NB4 (cell line): Measurements from ENCODE around the gene SETD3.
A peak's percentile ranks its signal among the peaks of the same experiment; 100 is the strongest.

ENCODE experiments used
- DNase-seq: peaks from one replicate; pipeline ENCODE4 v3.0.0; 2010; ENCODE audit warnings: low read depth
- H3K4me3 ChIP-seq: one replicate; pipeline ENCODE4 v1.5.1; 2011; ENCODE audit warnings: mild to moderate bottlenecking, low read depth, low read length, moderate library complexity
- MYC ChIP-seq: IDR thresholded peaks from 2 replicates; pipeline ENCODE4 v1.6.1; 2011; ENCODE audit warnings: low read depth, low read length
- POLR2A ChIP-seq: IDR thresholded peaks from 2 replicates; pipeline ENCODE4 v1.6.1; 2011; ENCODE audit warnings: mild to moderate bottlenecking; ENCODE audit not compliant: insufficient read length; ENCODE audit errors: extremely low read depth
- TF ChIP-seq, protein P1 (sequence below): IDR thresholded peaks from one replicate; pipeline ENCODE4 v1.5.1; 2012; ENCODE audit warnings: low read depth, low read length
- TF ChIP-seq, protein P2 (sequence below): IDR thresholded peaks from 2 replicates; pipeline ENCODE4 v1.6.1; 2011; ENCODE audit warnings: low read depth, low read length

The SETD3 gene

DNA sequence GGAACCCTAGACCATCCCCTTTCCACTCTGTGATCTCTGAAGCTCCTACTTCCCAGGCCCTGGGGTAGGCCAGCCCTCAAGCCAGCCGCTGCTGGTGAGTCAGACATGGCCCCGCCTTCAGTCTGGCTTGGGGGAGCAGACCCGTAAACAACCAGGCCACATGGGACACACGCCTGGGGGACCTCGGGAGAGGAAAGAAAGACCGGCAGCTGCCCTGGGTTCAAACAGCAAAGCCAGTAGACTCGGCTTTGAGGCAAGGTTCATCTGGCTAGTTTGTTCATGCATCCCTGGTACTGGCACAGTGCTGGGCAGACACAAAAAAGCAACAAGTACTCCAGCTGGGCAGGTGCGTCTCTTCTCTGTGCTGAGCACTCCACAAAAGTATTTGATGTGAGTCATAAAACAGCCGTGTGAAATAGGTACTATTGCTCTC lies 101.9 kb downstream of the SETD3 start:
- peak; percentile 83 for DNase-seq
- no peak for TF ChIP-seq MYC
- TF ChIP-seq POLR2A: no peak
- TF ChIP-seq, protein P1, sequence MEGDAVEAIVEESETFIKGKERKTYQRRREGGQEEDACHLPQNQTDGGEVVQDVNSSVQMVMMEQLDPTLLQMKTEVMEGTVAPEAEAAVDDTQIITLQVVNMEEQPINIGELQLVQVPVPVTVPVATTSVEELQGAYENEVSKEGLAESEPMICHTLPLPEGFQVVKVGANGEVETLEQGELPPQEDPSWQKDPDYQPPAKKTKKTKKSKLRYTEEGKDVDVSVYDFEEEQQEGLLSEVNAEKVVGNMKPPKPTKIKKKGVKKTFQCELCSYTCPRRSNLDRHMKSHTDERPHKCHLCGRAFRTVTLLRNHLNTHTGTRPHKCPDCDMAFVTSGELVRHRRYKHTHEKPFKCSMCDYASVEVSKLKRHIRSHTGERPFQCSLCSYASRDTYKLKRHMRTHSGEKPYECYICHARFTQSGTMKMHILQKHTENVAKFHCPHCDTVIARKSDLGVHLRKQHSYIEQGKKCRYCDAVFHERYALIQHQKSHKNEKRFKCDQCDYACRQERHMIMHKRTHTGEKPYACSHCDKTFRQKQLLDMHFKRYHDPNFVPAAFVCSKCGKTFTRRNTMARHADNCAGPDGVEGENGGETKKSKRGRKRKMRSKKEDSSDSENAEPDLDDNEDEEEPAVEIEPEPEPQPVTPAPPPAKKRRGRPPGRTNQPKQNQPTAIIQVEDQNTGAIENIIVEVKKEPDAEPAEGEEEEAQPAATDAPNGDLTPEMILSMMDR: no peak
- TF ChIP-seq, protein P2, sequence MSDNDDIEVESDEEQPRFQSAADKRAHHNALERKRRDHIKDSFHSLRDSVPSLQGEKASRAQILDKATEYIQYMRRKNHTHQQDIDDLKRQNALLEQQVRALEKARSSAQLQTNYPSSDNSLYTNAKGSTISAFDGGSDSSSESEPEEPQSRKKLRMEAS: no peak
- H3K4me3 ChIP-seq: no peak overlapping the region

DNA sequence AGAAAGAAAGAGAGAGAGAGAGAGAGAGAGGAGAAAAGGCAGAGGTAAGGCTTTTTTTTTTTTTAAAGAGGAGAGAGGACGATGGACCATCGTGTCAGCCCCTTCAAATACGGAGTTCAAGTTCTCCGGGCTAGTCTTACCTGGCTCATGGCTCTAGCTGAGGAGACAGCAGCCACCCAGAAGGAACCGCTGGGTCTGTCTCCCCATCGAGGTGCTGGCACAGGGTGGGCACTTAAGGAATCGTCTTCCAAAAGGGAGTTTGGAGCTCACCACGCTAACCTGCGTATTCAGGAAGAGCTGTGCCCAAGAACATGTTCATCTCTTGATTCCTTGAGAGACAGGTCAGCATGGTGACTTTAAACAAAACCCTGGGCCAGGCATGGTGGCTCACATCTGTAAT lies 102.7 kb downstream of the SETD3 start:
- no peak for DNase-seq
- H3K4me3 ChIP-seq: no peak overlapping the region
- TF ChIP-seq, protein P2: no peak
- no peak for TF ChIP-seq POLR2A

DNA sequence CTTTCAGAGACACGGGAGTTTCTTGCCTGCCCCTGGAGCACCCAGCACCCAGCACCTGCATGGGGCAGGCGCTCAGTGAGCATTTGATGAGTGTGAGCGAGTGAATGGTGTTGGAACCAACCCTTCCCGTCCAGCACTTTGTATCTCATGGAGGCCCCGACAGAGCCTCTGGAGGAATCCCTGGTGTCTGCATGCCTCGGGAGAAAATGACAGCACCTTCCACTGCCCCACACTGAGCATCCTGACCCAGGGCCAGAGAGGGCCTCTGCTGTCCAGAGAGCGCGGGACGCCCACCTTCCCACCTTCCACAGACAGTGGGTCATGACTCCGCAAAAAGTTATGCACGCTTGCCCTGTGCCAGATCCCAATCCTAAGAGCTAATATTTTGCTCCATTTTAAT lies 105.7 kb downstream of the SETD3 start:
- TF ChIP-seq, protein P1: no peak
- no peak for TF ChIP-seq POLR2A
- TF ChIP-seq, protein P2: no peak
- TF ChIP-seq MYC: no peak
- no peak for DNase-seq
- H3K4me3 ChIP-seq: no peak overlapping the region

DNA sequence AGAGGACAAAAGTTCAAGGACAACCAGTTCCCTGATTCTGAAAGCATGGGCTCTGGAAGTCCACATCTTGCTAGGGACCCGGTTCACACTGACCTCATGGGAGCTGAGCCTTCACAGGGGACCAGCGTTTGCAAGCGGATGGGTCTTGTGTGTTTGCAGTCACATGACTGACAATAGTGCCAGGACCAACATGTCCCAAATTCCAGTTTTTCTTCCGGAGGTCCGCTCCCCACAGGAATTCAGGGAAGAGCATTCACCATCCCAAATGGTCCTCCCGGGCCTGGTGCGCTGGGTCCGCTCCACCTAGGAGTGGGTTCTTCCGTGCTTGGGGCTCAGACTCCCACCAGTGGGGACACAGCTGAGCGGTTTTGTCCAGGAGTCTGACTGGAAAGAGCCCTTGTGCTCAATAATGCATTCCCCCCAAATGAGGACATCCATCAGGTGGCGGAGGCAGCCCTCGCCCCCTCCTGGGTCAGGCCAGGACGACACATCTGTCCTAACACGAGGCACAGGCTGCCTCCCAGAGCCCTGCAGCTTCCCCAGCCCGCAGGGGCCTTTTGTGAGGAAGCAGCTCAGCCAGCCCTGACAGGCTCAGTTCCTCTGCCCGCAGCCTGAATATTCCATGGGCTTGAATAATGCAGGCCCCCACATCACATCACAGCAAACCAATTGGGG lies 116.9 kb downstream of the SETD3 start:
- no peak for DNase-seq
- TF ChIP-seq, protein P2: no peak
- TF ChIP-seq, protein P1: no peak
- TF ChIP-seq POLR2A: no peak
- TF ChIP-seq MYC: no peak
- H3K4me3 ChIP-seq: no peak overlapping the region

DNA sequence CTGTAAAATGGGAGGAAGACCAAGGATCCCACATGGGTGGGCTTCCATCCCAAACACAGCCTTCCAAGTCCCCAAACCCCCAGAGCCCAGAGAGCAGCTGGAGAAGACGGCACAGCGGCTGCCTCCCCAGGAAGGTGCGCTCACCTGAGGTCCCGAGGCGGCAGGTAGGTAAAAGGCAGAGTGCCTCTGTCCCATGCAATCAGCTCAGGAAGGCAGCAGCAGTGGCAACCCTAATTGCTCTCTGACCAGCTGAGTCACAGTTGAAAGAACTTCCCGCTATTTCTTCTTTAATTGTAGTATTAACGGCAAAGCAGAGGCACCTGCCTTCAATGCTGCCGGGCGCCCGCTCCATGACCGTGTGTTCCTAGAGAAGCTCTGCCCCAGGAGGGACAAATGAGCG lies 117.6 kb downstream of the SETD3 start:
- DNase-seq: no peak
- no peak overlapping the region for H3K4me3 ChIP-seq
- TF ChIP-seq, protein P2: no peak
- TF ChIP-seq, protein P1: no peak
- TF ChIP-seq MYC (no peak), POLR2A (no peak)

DNA sequence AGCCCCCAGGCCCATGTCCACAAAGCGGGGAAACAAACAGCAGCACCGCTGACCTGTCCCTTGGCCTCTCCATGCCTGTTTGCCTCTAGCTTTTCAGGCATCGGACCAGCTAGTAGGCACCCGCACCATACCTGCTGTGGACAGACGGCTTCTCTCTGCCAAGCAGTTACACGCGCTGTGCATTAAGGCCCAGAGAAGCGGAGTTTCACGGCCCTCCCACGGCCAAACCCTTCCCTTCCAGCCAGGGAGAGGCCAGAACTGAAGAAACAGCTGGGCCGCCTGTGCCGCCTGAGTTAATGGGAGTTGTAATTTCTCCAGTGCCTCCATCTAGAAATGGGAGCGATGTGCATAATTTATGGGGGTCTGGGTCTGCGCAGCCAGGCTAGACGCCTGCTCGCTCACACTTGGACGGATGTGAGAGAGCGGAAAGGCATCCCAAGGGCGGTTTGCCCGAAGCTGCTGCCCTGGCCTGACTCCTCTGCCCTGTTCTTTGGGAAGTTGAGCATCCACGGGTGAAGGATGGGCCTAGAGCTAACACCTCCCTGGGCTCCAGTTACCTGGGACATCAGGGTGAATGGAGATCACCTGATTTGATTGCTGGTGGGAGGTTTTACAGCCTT lies 119.0 kb downstream of the SETD3 start:
- no peak for DNase-seq
- TF ChIP-seq POLR2A (no peak), MYC (no peak)
- TF ChIP-seq, protein P1: no peak
- TF ChIP-seq, protein P2: no peak
- H3K4me3 ChIP-seq: no peak overlapping the region
